OCI-LY3 (cell line): ENCODE results near the gene CLPTM1L.

Experiments
- EZH2phosphoT487 ChIP-seq: fragments of 200-600 bp; shearing (Covaris generic); IDR thresholded peaks from 2 replicates; pipeline ENCODE4 v1.6.1; 2018; ENCODE audit warnings: antibody characterized with exemption, mixed run types, low read depth
- TF ChIP-seq, protein P1 (sequence below): fragments of 200-600, 300-600 bp; sonication (generic); IDR thresholded peaks from 2 replicates; pipeline ENCODE4 v1.5.1; 2014; ENCODE audit warnings: antibody characterized with exemption, low read length, low read depth

DNA sequence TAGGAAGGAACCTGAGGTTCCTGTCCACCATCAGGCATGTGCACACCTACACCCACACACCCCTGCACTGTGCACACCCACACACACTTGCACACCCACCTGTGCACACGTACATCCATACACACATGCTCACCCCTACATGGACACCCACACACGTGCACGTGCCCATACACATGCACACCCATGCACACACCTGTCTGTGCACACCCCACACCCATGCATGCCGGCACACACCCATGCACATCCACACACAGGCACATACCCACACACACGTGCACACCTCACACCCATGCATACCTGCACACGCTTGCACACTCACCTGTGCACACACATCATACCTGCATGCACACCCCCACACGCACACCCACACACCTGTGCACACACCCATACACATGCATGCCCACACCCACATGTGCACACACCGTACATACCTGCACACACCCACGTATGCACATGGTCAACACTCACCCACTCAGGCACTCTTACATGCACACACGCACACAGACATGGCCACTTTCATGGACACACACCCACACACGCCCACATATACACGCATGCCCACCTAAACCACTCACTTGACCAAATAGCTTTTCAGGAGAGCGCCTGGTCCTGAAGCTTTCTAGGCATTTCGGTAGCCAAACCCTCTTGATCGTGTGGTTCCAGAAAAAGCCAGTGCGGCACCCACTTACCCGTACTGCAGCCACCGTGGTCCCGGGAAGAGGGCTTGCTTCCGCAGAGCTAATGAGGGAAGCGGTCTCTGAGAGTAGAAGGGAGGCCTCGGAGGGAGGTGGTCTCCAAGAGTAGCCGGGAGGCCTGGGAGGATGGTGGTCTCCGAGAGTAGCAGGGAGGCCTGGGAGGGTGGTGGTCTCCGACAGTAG is 36.7 kb upstream of the CLPTM1L start:
- no peak for TF ChIP-seq EZH2phosphoT487
- TF ChIP-seq, protein P1, sequence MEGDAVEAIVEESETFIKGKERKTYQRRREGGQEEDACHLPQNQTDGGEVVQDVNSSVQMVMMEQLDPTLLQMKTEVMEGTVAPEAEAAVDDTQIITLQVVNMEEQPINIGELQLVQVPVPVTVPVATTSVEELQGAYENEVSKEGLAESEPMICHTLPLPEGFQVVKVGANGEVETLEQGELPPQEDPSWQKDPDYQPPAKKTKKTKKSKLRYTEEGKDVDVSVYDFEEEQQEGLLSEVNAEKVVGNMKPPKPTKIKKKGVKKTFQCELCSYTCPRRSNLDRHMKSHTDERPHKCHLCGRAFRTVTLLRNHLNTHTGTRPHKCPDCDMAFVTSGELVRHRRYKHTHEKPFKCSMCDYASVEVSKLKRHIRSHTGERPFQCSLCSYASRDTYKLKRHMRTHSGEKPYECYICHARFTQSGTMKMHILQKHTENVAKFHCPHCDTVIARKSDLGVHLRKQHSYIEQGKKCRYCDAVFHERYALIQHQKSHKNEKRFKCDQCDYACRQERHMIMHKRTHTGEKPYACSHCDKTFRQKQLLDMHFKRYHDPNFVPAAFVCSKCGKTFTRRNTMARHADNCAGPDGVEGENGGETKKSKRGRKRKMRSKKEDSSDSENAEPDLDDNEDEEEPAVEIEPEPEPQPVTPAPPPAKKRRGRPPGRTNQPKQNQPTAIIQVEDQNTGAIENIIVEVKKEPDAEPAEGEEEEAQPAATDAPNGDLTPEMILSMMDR = no peak
